GM21447 (cell line): ENCODE results near the gene DDX39A.
"Not testable (repeated sequence)": the region's sequence is repeated elsewhere in the genome, so short reads cannot be mapped to it uniquely, and the experiment has no call there.

Source experiments
- ATAC-seq: cut with Tn5 transposase; IDR thresholded peaks from one replicate; pipeline ENCODE4 v1.9.1; 2021; ENCODE audit not compliant: unreplicated experiment

Gene DDX39A

DNA sequence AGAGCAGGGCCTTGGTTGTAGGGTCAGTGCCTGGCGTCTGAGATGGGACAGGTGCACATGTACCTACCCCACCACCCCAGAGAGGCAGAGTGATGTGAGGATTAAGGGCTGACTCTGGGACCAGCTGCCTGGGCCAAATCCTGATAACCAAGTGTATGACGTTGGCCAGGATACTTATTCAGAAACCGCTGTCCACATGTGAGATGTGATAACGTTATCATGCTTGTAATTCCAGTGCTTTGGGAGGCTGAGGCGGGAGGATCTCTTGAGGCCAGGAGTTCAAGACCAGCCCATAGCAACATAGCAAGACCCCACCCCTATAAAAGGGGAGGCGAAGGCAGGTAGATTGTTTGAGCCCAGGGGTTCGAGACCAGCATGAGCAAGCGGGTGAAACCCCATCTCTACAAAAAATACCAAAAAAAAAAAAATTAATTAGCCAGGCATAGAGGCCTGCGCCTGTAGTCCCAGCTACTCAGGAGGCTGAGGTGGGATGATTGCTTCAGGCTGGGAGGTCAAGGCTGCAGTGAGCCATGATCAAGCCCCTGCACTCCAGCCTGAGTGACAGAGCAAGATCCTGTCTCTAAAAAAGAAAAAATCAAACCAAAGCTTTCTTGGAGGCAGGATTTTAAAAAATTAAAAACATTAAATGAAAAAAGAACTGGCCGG lies 27.9 kb downstream of the DDX39A start:
- no peak for ATAC-seq

DNA sequence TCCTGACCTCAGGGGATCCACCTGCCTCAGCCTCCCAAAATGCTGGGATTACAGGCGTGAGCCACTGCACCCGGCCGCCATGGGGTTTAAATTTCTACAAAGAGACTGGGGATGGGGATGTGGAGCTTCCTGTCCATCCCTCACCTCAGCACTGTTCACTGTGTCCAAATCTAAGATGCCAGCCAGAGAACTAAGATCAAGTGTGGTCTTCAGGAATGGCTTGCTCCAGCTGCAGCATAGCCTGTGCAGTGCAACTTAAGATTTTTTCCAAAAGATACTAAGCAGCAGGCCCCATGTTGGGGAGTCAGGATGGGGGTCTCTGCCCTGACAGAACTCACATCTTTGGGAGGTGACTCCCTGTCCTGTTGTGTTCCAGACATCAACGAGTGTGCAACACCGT lies 28.6 kb downstream of the DDX39A start:
- ATAC-seq, result no peak

DNA sequence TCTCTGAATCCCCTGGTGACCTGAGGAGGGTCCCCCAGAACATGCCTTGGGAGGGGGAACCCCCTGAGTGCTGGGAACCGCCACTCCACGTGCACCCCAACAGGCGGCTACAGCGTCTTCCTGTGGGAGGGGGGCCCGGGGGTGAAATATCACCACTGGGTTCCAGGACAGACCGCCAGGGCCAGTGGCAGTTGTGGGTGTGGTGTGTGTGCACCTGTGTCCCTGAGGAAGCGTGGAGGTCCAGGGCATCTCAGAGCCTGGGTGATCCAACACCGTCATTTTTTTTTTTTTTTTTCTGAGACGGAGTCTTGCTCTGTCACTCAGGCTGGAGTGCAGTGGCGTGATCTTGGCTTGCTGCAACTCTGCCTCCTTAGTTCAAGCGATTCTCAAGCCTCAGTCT lies 33.6 kb downstream of the DDX39A start:
- no peak for ATAC-seq

DNA sequence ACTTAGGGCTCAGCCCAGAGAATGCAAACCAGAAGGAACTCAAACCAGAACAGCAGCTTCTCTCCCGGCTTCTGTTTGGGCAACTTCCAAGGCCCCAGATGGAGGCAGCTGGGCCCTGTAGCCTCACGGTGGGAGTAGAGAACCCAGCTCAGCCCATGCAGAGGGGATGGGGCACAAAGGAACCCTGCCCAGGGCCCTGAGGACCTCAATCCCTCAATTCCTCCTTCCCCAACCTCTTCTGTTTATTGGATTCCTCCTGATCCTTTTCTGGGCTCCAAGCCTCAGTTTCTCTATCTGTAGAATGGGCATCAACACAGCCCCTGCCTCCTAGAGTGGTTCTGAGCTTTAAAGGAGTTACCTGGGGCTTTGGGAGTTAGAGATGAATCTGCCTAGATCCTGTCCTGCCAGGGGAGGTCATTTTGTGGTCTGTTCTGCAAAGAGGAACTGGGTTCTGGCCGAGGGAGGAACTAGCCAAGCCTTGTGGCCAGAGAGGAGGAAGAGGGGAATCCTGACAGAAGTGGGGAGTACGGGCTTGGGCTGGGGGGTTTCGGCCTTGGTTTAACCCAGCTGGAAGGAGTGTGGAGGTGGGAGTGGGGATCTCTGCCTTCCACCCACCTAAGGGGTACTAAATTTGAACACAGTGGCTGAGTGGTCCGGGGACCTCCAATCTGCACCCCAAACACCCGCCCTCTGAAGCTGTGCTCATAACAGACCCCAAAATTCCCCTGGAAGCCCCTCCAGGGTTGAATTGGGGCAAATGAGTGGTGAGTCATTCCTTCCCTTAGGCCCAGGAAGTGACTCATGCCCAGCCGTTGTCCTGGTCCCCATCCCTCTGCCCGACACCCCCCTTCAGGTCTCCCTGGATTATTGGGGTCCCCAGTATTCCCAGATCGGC lies 35.2 kb downstream of the DDX39A start:
- ATAC-seq, result peak; percentile 28

DNA sequence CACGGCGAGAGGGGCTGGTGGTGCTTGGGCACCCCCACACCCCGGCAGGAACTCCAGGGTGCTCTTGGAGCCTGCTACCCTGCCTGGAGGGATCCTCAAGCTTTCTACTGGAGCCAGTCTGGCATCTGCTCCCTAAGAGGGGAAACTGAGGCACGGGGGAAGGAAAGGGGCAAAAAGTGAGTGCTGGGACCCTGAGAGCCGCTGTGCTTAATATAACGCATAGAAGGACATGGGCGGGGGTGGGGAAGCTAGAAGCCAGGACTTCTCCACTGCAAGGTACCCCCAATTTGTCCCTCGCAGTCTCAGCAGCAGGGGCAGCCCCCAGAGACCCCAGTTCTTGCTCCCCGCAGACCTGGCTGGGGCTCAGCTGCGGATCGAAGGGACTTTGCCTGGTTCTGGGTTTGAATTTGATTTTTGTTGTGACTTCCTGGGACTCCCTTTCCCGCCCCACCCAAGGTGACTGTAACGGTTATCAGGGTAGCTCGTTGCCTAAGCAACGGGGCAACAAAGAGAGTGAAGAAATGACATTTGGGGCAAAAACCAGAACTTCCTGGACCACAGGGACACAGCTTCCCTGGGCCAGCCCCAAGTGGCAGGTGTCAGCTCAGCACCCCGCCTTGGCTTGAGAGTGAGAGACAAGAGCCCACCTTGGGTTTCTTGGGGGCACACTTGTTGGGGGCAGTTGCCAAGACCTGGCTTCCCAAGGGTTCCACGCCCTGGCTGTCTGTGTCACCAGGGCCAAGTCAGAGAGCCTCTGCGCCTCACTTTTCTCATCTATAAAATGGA lies 37.3 kb downstream of the DDX39A start:
- no peak for ATAC-seq

DNA sequence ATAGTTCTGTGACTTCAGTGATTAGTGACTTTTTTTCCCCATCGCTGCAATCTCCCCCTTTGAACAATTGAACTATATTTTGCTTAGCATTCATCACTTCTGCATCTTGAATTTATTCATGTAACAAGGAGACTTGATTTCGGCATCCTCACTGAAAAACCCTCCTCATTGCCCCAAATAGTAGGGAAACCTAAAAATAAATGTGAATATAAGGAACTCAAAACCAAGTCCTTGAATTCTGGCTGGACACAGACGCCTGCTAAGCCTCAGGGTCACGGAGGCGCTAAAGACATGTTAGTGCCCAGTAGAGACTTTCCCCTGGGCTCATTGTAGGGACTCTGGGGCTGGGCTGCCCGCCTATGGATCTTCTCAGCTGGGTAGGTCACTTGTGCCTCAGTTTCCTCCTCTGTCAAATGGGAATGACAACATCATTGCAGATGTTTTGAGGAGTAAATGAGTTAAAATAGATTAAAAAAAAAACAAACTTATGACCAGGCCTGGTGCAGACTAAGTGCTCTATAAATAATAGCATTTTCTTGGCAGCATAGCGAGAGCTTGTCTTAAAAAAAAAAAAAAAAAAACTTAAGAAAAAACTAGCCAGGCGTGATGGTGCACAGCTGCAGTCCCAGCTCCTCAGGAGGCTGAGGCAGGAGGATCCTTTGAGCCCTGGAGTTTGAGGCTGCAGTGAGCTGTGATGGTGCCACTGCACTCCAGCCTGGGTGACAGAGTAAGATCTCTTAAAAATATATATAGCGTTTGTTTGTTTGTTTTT lies 39.7 kb downstream of the DDX39A start:
- no peak for ATAC-seq

DNA sequence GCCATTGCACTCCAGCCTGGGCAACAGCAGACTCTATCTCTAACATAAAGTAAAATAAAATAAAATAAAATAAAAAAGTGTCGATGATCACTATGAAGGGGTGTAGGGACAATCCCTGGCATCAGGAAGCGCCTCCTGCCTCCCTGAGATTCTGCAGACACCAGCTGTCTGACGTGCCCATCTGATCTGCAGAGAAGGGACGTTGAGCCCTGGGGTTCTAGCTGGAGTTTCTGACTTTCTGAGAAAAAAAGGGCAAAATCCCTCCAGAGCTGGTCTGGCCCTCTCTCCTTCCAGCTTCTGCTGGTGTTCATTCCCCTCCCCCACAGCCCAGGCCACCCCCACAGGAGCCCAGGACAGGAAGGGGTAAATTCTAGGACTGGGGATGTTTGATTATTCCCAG lies 40.3 kb downstream of the DDX39A start:
- no peak for ATAC-seq

DNA sequence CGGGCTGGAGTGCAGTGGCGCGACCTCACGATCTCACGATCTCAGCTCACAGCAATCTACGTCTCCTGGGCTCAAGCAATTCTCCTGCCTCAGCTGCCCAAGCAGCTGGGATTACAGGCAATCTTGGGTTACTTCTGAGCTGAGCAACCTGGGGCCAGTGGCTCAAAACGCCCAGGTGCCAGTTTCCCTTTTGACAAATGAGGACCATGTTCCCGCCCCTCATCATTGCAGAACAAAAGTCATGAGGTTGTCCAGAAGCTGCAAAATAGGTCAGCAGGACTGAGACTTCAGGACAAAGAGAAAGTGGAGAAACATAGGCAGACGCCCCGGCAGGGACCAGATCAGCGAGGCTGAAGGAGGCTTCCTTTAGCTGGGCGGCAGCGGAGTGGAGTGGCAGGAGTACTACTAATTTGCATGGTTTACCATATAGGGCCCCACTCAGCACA lies 41.2 kb downstream of the DDX39A start:
- no peak for ATAC-seq

DNA sequence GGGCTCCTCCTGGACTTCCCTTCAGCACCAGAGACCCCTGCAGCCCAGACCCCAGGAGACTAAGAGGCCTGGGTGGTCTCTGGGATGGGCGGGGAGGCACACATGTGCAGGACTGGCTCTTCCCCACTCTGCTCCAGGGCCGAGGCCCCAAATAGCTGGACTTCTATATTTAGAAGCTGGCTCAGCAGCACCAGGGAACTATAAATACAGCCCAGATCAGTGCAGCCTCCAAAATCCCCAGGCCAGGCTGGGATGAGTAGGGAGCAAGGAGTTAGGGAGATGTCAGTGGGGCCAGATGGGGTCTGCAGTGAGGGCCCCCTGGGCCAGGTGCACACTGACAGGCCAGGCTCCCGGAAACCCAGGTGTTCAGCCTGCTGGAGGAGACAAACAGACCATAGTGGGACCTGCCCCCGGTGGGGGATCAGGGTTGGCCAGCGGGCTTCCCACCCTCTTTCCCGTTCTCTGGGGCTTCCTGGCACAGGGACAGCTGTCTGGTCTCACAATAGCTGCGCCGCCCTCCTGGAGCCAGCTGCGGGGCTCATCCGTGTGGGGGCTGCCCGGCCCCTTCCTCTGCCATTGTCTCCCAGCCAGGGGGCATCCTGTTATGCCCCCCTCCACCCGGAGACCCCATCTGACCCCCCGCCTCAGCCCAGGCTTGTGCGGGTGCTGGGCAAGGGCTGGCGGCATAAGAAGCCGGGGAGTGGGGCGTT lies 43.4 kb downstream of the DDX39A start:
- ATAC-seq, result peak; percentile 10

DNA sequence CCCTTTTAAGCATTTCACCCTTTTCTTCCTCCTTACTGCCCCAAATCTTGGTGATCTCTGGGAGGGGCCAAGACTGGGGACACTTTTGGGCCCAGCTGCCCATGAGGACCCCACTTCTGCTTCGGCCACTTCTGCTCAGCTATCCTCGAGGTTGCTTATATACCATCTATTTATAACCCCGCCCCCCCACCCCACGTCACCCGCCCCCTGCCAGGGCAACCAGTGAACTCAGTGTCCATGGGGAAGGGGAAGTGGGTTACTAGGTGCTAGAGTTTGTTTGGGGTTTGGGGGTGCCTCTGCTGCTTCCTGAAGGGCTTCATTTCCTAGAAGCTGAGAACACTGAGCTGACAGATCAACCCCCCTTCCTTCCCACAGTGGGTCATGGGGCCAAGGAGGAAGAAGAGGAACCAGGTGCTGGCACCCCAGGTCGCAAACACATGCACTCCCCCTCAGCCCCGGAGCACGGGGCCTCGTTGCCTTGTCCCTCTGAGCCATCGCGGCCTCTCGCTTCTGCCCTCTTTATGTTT lies 44.0 kb downstream of the DDX39A start:
- ATAC-seq, result peak; percentile 42

DNA sequence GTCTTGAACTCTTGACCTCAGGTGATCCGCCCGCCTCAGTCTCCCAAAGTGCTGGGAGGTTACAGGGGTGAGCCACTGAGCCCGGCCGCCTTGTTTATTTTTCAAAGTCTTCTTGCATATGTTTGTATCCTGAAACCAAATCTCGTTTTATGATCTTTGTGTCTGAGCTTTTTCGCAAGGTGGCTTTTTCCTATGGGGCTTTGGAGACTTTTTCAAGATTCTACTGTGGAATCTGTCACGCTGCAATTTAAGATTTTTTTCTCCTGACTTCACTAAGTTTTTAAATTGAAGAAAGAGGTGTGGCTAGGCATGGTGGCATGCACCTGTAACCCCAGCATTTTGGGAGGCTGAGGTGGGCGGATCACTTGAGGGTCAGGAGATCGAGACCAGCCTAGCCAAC lies 44.8 kb downstream of the DDX39A start:
- ATAC-seq, result not testable (repeated sequence)

DNA sequence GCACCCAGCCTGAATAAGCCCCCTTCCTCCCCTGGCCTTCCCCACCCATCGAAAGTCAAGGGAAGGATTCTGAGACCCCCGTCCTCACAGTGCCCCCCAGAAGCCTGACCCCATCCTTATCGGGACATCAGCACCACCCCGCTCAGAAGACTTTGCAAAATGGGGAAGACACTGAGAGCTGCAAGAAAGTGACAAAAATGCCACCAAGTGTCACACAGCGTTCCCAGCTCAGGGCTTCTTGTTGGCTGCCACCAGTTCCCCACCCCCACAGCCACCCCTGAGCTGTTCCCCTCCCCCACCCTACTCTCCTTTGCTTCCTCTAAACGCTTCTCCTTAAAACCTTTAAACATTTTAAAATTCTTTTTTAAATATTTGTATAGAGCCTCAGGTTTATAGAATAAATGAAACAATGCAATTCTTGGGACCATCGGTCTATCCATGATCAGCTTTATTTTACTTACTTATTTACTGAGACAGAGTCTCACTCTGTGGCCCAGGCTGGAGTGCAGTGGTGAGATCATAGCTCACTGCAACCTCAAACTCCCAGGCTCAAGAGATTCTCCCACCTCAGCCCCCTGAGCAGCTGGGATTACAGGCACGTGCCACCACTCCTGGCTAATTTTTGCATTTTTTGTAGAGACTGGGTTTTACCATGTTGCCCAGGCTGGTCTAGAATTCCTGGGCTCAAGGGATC lies 46.6 kb downstream of the DDX39A start:
- ATAC-seq, result not testable (repeated sequence)

DNA sequence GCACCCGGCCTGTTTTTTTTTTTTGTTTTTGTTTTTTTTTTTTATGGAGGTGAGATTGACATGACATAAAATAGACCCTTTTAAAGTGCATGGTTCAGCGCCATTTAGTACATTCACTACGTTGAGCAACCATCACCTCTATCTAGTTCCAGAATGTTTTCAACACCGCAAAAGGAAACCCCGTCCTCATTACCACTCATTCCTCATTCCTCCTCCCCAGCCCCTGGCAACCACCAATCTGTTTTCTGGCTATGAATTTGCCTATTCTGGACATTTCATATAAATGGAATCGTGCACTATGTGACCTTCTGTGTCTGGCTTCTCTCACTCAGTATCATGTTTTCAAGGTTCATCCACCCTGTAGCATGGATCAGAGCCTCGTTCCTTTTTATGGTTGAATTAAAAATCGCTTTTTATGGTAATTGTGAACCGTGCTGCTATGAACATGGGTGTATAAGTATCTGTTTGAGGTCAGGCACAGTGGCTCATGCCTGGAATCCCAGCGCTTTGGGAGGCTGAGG lies 47.8 kb downstream of the DDX39A start:
- ATAC-seq, result no peak

DNA sequence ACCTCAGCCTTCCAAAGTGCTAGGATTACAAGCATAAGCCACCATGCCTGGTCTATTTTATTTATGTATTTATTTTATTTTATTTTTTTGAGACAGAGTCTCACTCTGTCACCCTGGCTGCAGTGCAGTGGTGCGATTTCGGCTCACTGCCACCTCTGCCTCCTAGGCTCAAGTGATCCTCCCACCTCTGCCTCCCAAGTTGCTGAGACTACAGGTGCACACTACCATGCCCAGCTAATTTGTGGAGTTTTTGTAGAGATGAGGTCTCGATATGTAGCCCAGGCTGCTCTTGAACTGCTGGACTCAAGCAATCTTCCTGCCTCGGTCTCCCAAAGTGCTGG lies 48.2 kb downstream of the DDX39A start:
- ATAC-seq, result no peak

DNA sequence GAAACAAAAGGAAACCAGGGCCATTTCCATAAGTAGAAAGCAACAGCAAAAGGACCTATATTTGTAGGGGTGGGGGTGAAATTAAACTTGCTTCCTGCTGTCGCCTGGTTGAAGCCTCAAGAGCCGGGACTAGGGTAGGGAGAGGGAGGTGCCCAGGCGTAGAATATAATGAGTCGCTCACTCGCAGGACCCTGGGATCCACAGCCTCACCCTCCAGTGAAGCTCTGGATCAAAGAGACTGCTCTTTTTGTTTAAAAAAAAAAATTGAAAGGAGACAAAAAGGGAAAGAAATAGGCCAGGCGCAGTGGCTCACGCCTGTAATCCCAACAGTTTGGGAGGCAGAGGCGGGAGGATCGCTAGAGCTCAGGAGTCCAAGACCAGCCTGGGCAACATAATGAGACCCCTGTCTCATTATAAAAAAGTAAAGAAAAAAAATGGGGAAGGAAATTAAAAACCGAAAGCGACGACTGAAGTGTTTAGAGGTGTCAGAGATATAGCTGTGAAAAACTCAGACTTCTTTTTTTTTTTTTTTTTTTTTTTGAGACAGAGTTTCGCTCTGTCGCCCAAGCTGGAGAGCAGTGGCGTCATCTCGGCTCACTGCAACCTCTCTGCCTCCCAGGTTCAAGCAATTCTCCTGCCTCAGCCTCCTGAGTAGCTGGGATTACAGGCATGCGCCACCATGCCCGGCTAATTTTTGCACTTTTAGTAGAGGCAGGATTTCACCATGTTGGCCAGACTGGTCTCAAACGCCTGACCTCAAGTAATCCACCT lies 48.8 kb downstream of the DDX39A start:
- ATAC-seq, result no peak

DNA sequence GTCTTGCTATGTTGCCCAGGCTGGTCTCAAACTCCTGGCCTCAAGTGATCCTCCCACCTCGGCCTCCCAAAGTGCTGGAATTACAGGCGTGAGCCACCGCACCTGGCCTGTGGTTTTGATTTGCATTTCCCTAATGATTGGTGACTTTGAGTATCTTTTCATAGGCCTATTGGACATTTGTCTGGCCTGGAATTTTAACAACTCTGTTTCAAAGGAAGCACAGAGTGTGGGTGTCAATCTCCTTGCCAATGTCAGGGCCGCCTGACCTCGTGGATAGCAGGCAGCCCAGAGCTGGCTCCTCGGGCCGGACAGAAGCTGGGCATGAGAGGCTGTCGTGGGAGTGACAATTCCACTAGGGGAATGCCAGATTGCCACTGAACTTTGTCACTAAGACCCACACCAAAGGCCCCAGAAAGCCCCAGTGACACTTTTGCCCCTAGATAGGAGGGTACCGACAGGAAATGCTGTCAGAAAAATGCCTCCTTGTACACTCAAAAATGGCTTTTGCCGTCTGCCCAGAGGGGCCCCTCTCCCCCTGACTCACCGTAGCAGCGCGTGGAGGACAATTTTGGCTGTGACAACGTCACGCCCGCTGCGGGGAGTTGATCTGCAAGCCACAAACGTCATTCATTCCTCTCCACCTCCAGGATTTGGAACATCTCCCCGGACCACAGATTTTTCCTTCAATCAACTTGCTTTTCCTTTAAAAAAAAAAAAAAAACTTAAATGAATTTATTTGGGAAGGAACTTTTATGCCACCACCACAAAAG lies 49.6 kb downstream of the DDX39A start:
- ATAC-seq, result no peak

DNA sequence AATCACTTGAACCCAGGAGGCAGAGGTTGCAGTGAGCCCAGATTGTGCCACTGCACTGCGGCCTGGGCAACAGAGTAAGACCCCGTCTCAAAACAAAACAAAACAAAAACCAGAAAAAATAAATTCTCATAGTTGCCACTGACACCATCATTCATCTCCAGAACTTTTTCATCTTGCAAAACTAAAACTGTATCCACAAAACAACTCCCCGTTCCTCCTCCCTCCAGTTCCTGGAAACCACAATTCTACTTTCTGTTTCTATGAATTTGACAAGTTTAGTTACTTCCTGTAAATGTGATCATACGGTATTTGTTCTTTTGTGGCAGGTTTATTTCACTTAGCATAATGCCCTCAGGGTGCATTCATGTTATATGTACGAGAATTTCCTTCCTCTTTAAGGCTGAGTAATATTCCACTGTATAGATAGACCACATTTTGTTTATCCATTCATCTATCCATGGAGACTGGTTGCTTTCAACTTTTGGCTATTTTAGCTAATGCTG lies 51.1 kb downstream of the DDX39A start:
- no peak for ATAC-seq

DNA sequence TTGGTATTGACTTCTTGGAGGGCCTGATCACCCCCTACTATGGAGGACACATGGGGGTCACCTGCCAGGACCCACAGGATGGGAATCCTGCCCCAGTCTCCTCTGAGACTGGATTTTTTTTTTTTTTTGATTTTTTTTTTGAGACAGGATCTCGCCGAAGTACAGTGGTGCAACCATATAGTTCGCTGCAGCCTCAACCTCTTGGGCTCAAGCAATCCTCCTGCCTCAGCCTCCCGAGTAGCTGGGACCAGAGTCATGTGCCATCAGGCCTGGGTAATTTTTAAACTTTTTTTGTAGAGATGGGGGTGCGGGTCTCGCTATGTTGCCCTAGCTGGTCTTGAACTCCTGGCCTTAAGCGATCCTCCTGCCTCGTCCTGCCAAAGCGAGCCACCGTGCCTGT lies 52.1 kb downstream of the DDX39A start:
- no peak for ATAC-seq
